GM23338 (cell line): ENCODE results near the gene FAM3D.

Source experiments
- CREB1 ChIP-seq: fragments of 250-450 bp; sonication (Bioruptor Pico); IDR thresholded peaks from 2 replicates; pipeline ENCODE4 v1.5.0; 2020; ENCODE audit warnings: low read depth, mild to moderate bottlenecking, moderate library complexity
- CTCF ChIP-seq, 2 experiments: fragments of 200-600 bp in 1 of 2; sonication (generic) in 1 of 2; conservative IDR thresholded peaks; 2 replicates each; pipeline versions ENCODE4 v1.5.1 to v1.6.1; 2016 to 2017; ENCODE audit warnings: antibody characterized with exemption in 2 of 2, low read depth in 2 of 2, mild to moderate bottlenecking in 2 of 2, moderate library complexity in 1 of 2
- ETS1 ChIP-seq: IDR thresholded peaks from 2 replicates; pipeline ENCODE4 v1.6.1; 2016; ENCODE audit warnings: antibody characterized with exemption
- EZH2 ChIP-seq: fragments of 200-600 bp; sonication (generic); IDR thresholded peaks from one replicate; pipeline ENCODE4 v1.8.0; 2017; ENCODE audit warnings: antibody characterized with exemption, mild to moderate bottlenecking, low read depth; ENCODE audit not compliant: unreplicated experiment
- EZH2phosphoT487 ChIP-seq: fragments of 200-600 bp; sonication (generic); IDR thresholded peaks from one replicate; pipeline ENCODE4 v1.8.1; 2018; ENCODE audit warnings: antibody characterized with exemption; ENCODE audit not compliant: unreplicated experiment
- JUNB ChIP-seq: IDR thresholded peaks from one replicate; pipeline ENCODE4 v1.6.1; 2016; ENCODE audit warnings: antibody characterized with exemption; ENCODE audit not compliant: unreplicated experiment
- NANOG ChIP-seq: IDR thresholded peaks from 2 replicates; pipeline ENCODE4 v1.6.1; 2016; ENCODE audit warnings: antibody characterized with exemption, borderline replicate concordance
- POLR2AphosphoS5 ChIP-seq: IDR thresholded peaks from 2 replicates; pipeline ENCODE4 v1.6.1; 2016; ENCODE audit warnings: antibody characterized with exemption, low read depth
- REST ChIP-seq: IDR thresholded peaks from one replicate; pipeline ENCODE4 v1.6.1; 2018; ENCODE audit warnings: antibody characterized with exemption; ENCODE audit not compliant: unreplicated experiment
- STAT1 ChIP-seq: IDR thresholded peaks from one replicate; pipeline ENCODE4 v1.6.1; 2016; ENCODE audit warnings: antibody characterized with exemption; ENCODE audit not compliant: unreplicated experiment
- ZNF114 ChIP-seq: fragments of 250-450 bp; sonication (Bioruptor Pico); IDR thresholded peaks from 2 replicates; pipeline ENCODE4 v1.5.0; 2020; ENCODE audit warnings: mild to moderate bottlenecking, moderate library complexity
- ZNF331 ChIP-seq: fragments of 250-450 bp; sonication (Bioruptor Pico); IDR thresholded peaks from 2 replicates; pipeline ENCODE4 v1.5.0; 2020; ENCODE audit warnings: low read depth, mild to moderate bottlenecking, moderate library complexity

GRCh38 chr3:58627570-58627885 lies 39.0 kb downstream of the FAM3D start:
- TF ChIP-seq CTCF (conservative IDR thresholded peaks at IDR 0.05; ENCODE audit: low read depth in 2 of 2) (no peak), JUNB (no peak), POLR2AphosphoS5 (no peak), EZH2phosphoT487 (no peak), EZH2 (no peak), REST (no peak), NANOG (no peak), ZNF331 (CRISPR knock-in tag) (no peak), CREB1 (CRISPR knock-in tag) (no peak), ZNF114 (CRISPR knock-in tag) (no peak), ETS1 (no peak), STAT1 (no peak)
